Activated T-cell treated with anti-CD3 and anti-CD28 coated beads, Interleukin-2, amount 50 U/mL, for 24 hours (primary cell): ENCODE results near the gene C19orf85.

Experiments used
- DNase-seq: peaks from one replicate; pipeline ENCODE4 v3.0.0-alpha.2; 2020
- H3K27ac Mint-ChIP-seq: 2 replicates; pipeline ENCODE4 v1.8.0; 2020; ENCODE audit warnings: mild to moderate bottlenecking, mixed read lengths
- H3K27me3 Mint-ChIP-seq: 2 replicates; pipeline ENCODE4 v1.8.0; 2020; ENCODE audit warnings: mixed read lengths
- H3K36me3 Mint-ChIP-seq: 2 replicates; pipeline ENCODE4 v1.8.0; 2020; ENCODE audit warnings: low read depth, mixed read lengths
- H3K4me1 Mint-ChIP-seq: 2 replicates; pipeline ENCODE4 v1.8.0; 2020; ENCODE audit warnings: low read depth, mixed read lengths
- H3K4me3 Mint-ChIP-seq: 2 replicates; pipeline ENCODE4 v1.8.0; 2020; ENCODE audit warnings: mild to moderate bottlenecking, moderate library complexity, mixed read lengths
- H3K9me3 Mint-ChIP-seq: 2 replicates; pipeline ENCODE4 v1.8.0; 2020; ENCODE audit warnings: mixed read lengths

The C19orf85 gene

GRCh38 chr19:55484593-55485438 is 20.3 kb upstream of the C19orf85 start, which contains the start of gene NAT14:
Gene NAT14, plus strand, starts transcription at chr19:55485188. Its CDS starts 521 bp downstream, at chr19:55485709.
- H3K9me3 Mint-ChIP-seq, result no peaks in the 10 kb centered on the region
- H3K4me1 Mint-ChIP-seq, result peaks cover 28% of the 10 kb centered on the region
- peak within 1 kb of the TSS; percentile 80 for H3K4me3 Mint-ChIP-seq
- peaks cover 19% of the 10 kb centered on the region for H3K36me3 Mint-ChIP-seq
- no peaks in the 10 kb centered on the region for H3K27me3 Mint-ChIP-seq
- peak within 1 kb of the TSS; percentile 87 for H3K27ac Mint-ChIP-seq
- DNase-seq, result peak; percentile 84

DNA sequence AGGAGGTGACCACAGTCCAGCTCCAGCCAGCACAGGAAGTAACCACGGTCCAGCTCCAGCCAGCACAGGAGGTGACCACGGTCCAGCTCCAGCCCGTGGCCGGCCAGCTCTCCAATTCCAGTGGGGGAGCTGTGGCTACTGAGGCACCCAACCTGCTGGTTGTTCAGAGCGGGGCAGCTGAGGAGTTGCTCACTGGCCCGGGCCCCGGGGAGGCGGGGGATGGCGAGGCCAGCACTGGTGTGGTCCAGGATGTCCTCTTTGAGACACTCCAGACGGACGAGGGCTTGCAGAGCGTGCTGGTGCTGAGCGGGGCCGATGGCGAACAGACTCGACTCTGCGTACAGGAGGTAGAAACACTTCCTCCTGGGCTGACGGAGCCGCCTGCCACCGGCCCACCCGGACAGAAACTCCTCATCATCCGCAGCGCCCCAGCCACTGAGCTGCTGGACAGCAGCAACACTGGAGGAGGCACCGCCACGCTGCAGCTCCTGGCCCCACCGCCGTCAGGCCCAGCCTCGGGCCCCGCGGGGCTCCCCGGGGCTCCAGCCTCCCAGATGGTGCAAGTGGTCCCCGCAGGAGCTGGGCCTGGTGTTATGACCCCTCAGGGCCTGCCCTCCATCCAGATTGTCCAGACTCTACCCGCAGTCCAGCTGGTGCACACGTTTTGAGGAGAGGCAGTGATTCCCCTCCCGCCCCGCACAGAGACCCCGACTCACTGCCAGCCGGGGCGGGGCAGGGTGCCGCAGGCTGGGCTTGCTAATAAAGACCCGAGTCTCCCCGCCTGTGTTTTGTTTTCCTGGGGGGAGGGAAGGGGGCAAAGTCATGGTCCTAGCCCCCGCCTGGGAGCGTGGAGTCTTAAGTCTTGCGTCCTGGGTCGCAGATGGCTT is 19.4 kb upstream of the C19orf85 start:
- peaks cover 19% of the 10 kb centered on the region for H3K36me3 Mint-ChIP-seq
- no peak for DNase-seq
- H3K27ac Mint-ChIP-seq, result no peak overlapping the region
- H3K9me3 Mint-ChIP-seq, result no peaks in the 10 kb centered on the region
- no peaks in the 10 kb centered on the region for H3K27me3 Mint-ChIP-seq
- H3K4me1 Mint-ChIP-seq, result peaks cover 35% of the 10 kb centered on the region
- peak overlapping the region; percentile 80 for H3K4me3 Mint-ChIP-seq

GRCh38 chr19:55482967-55483705 is 18.6 kb upstream of the C19orf85 start:
- no peak overlapping the region for H3K27ac Mint-ChIP-seq
- H3K9me3 Mint-ChIP-seq, result no peaks in the 10 kb centered on the region
- H3K27me3 Mint-ChIP-seq, result no peaks in the 10 kb centered on the region
- H3K36me3 Mint-ChIP-seq, result peaks cover 19% of the 10 kb centered on the region
- DNase-seq, result no peak
- H3K4me1 Mint-ChIP-seq, result peaks cover 41% of the 10 kb centered on the region
- no peak overlapping the region for H3K4me3 Mint-ChIP-seq

- Mint-ChIP-seq H3K4me1 (peaks cover 42% of the 10 kb centered on the region), H3K27me3 (no peaks in the 10 kb centered on the region), H3K4me3 (no peak overlapping the region), H3K27ac (no peak overlapping the region), H3K9me3 (no peaks in the 10 kb centered on the region), H3K36me3 (peaks cover 19% of the 10 kb centered on the region)
- DNase-seq, result no peak
Observed at GRCh38 chr19:55482156-55482961, 17.8 kb upstream of the C19orf85 start.

- H3K4me3 Mint-ChIP-seq, result no peak overlapping the region
- no peak overlapping the region for H3K27ac Mint-ChIP-seq
- H3K27me3 Mint-ChIP-seq, result no peaks in the 10 kb centered on the region
- no peaks in the 10 kb centered on the region for H3K9me3 Mint-ChIP-seq
- H3K36me3 Mint-ChIP-seq, result peaks cover 22% of the 10 kb centered on the region
- no peak for DNase-seq
- H3K4me1 Mint-ChIP-seq, result peaks cover 40% of the 10 kb centered on the region
Observed at GRCh38 chr19:55481794-55482155, 17.2 kb upstream of the C19orf85 start.

GRCh38 chr19:55481148-55481793 is 16.7 kb upstream of the C19orf85 start:
- peaks cover 40% of the 10 kb centered on the region for H3K4me1 Mint-ChIP-seq
- no peaks in the 10 kb centered on the region for H3K9me3 Mint-ChIP-seq
- peaks cover 22% of the 10 kb centered on the region for H3K36me3 Mint-ChIP-seq
- no peak overlapping the region for H3K4me3 Mint-ChIP-seq
- DNase-seq, result no peak
- no peak overlapping the region for H3K27ac Mint-ChIP-seq
- H3K27me3 Mint-ChIP-seq, result no peaks in the 10 kb centered on the region

GRCh38 chr19:55479451-55480230 is 15.1 kb upstream of the C19orf85 start:
- Mint-ChIP-seq H3K9me3 (no peaks in the 10 kb centered on the region), H3K27me3 (no peaks in the 10 kb centered on the region), H3K27ac (peak overlapping the region; percentile 16), H3K36me3 (peaks cover 22% of the 10 kb centered on the region), H3K4me3 (no peak overlapping the region), H3K4me1 (peaks cover 39% of the 10 kb centered on the region)
- no peak for DNase-seq

DNA sequence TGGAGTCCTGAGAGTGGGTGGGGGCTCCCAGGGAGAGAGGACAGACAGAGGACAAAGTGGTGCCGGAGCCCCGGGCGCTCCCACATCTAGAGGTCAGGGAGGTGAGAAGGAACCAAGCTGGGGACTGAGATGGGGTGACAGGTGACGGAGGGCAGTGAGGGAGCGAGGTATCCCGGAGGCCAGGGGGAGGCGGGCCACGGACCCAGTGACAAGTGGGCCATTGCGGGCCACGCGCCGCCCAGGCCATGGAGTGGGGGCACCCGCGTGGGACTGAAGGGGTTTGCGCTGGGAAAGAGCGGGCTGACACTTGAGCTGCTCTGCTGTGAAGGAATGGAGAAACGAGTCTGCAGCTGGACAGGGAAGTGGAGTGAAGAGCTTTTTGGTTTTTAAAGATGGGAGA is 14.5 kb upstream of the C19orf85 start:
- H3K36me3 Mint-ChIP-seq, result peaks cover 22% of the 10 kb centered on the region
- H3K27ac Mint-ChIP-seq, result no peak overlapping the region
- H3K4me3 Mint-ChIP-seq, result peak overlapping the region; percentile 28
- peaks cover 34% of the 10 kb centered on the region for H3K4me1 Mint-ChIP-seq
- no peak for DNase-seq
- H3K27me3 Mint-ChIP-seq, result no peaks in the 10 kb centered on the region
- H3K9me3 Mint-ChIP-seq, result no peaks in the 10 kb centered on the region

GRCh38 chr19:55478364-55478763 is 13.8 kb upstream of the C19orf85 start:
- Mint-ChIP-seq H3K27ac (no peak overlapping the region), H3K9me3 (no peaks in the 10 kb centered on the region), H3K27me3 (no peaks in the 10 kb centered on the region), H3K36me3 (peaks cover 19% of the 10 kb centered on the region), H3K4me3 (peak overlapping the region; percentile 92), H3K4me1 (peaks cover 34% of the 10 kb centered on the region)
- DNase-seq, result no peak

GRCh38 chr19:55477905-55478304 is 13.4 kb upstream of the C19orf85 start:
- Mint-ChIP-seq H3K27me3 (no peaks in the 10 kb centered on the region), H3K4me3 (peak overlapping the region; percentile 92), H3K27ac (peak overlapping the region; percentile 62), H3K4me1 (peaks cover 34% of the 10 kb centered on the region), H3K9me3 (no peaks in the 10 kb centered on the region), H3K36me3 (peaks cover 17% of the 10 kb centered on the region)
- DNase-seq, result no peak

GRCh38 chr19:55476100-55476775 is 11.7 kb upstream of the C19orf85 start, which contains the start of gene ZNF628:
Gene ZNF628, plus strand, starts transcription at chr19:55476617. Its CDS starts 3,294 bp downstream, at chr19:55479911.
- Mint-ChIP-seq H3K4me3 (peak within 1 kb of the TSS; percentile 92), H3K4me1 (peaks cover 34% of the 10 kb centered on the region), H3K27me3 (no peaks in the 10 kb centered on the region), H3K27ac (peak within 1 kb of the TSS; percentile 95), H3K36me3 (peaks cover 10% of the 10 kb centered on the region), H3K9me3 (no peaks in the 10 kb centered on the region)
- DNase-seq, result peak; percentile 99
